Endothelial cell of umbilical vein (primary cell): ENCODE measurements around the gene TADA2A. TPM values are rescaled to one million over a fixed set of nuclear protein-coding genes. Genes with fewer than 3 reads are reported as not detected.

Experiments
- BruUV-seq: library from RNA; stranded (reverse); fragments of 400-500 nt; replicated peaks from 2 replicates; lab custom pipeline; 2021; lab: Mats Ljungman, UMichigan
- CTCF ChIA-PET: fragments of 300-600, 350-600 bp; sonication (Branson Sonifier 250); formaldehyde crosslinking; loops from one replicate; lab custom pipeline; 2021; ENCODE audit warnings: antibody characterized with exemption, inconsistent platforms; lab: Charles Lee
- POLR2A ChIA-PET: fragments of 300-600, 350-600 bp; sonication (Branson Sonifier 250); formaldehyde crosslinking; loops from one replicate; lab custom pipeline; 2021; ENCODE audit warnings: antibody characterized with exemption, inconsistent platforms; lab: Charles Lee
- DNase-seq: peaks from one replicate; pipeline ENCODE4 v3.0.0-alpha.2; 2011; ENCODE audit warnings: low read depth, low spot score
- FAIRE-seq: peaks from 2 replicates; lab custom pipeline; 2011; peaks lifted over from hg19 to GRCh38; lab: Jason Lieb, UNC
- H2AFZ ChIP-seq: 2 replicates; pipeline ENCODE4 v1.6.0; 2012; ENCODE audit warnings: low read depth, low read length, control low read depth, inconsistent platforms
- H3K27ac ChIP-seq: 2 replicates; pipeline ENCODE4 v1.5.1; 2011; ENCODE audit warnings: low read depth, mild to moderate bottlenecking, control low read depth, low read length, moderate library complexity; ENCODE audit not compliant: insufficient read depth
- H3K27me3 ChIP-seq, 2 experiments: 2 replicates each; pipeline versions ENCODE4 v1.6.0 to v1.6.1; 2011; ENCODE audit warnings: low read length in 2 of 2, mixed read lengths in 1 of 2; ENCODE audit not compliant: control insufficient read depth in 2 of 2, insufficient read depth in 2 of 2
- H3K36me3 ChIP-seq, 2 experiments: 2 replicates in 1 of 2; 3 replicates in 1 of 2; pipeline ENCODE4 v1.5.1; 2011; ENCODE audit warnings: low read length in 2 of 2, mild to moderate bottlenecking in 1 of 2, moderate library complexity in 1 of 2; ENCODE audit not compliant: control insufficient read depth in 2 of 2, insufficient read depth in 2 of 2; ENCODE audit errors: extremely low read depth in 1 of 2
- H3K4me1 ChIP-seq: 3 replicates; pipeline ENCODE4 v1.5.1; 2011; ENCODE audit warnings: mild to moderate bottlenecking, low read length; ENCODE audit not compliant: control insufficient read depth, insufficient read depth; ENCODE audit errors: extremely low read depth
- H3K4me2 ChIP-seq: 2 replicates; pipeline ENCODE4 v1.6.1; 2011; ENCODE audit warnings: low read length, control low read depth, mixed read lengths; ENCODE audit not compliant: insufficient read depth
- H3K4me3 ChIP-seq, 3 experiments: fragments of 200-600 bp in 1 of 3; sonication (generic), shearing (Covaris generic) in 1 of 3; replicated peaks in 1 of 3; 2 replicates each; pipeline ENCODE4 v1.5.1; 2011 to 2016; ENCODE audit warnings: control low read depth in 3 of 3, low read length in 3 of 3, mild to moderate bottlenecking in 2 of 3, inconsistent platforms in 1 of 3, low read depth in 1 of 3, moderate library complexity in 1 of 3; ENCODE audit not compliant: insufficient read depth in 1 of 3
- H3K79me2 ChIP-seq: 2 replicates; pipeline ENCODE4 v1.6.0; 2012; ENCODE audit warnings: low read length, inconsistent platforms; ENCODE audit not compliant: control insufficient read depth, insufficient read depth
- H3K9ac ChIP-seq: replicated peaks from 2 replicates; pipeline ENCODE3; 2011; ENCODE audit warnings: low read length, control low read depth; ENCODE audit not compliant: insufficient read depth; ENCODE audit errors: extremely low read depth
- H3K9me1 ChIP-seq: replicated peaks from 3 replicates; pipeline ENCODE4 v1.6.0; 2011; ENCODE audit warnings: mild to moderate bottlenecking, low read length; ENCODE audit not compliant: control insufficient read depth, insufficient read depth; ENCODE audit errors: extremely low read depth
- H3K9me3 ChIP-seq: replicated peaks from 2 replicates; pipeline ENCODE4 v1.5.1; 2012; ENCODE audit warnings: low read length, inconsistent platforms; ENCODE audit not compliant: control insufficient read depth, insufficient read depth
- H4K20me1 ChIP-seq: replicated peaks from 2 replicates; pipeline ENCODE3; 2011; ENCODE audit warnings: mild to moderate bottlenecking, low read length; ENCODE audit not compliant: control insufficient read depth, insufficient read depth; ENCODE audit errors: extremely low read depth
- CTCF ChIP-seq, 2 donors: IDR thresholded peaks; 1 replicate in 1 of 2; 2 replicates in 1 of 2; pipeline ENCODE4 v1.5.1; 2011; ENCODE audit warnings: low read length in 2 of 2, mild to moderate bottlenecking in 2 of 2, moderate library complexity in 2 of 2, control low read depth in 1 of 2, inconsistent platforms in 1 of 2, low read depth in 1 of 2; ENCODE audit not compliant: insufficient read depth in 1 of 2; ENCODE audit errors: extremely low read depth in 1 of 2
- EZH2 ChIP-seq: IDR thresholded peaks from 2 replicates; pipeline ENCODE4 v1.6.1; 2012; ENCODE audit warnings: borderline replicate concordance, low read depth, mild to moderate bottlenecking, moderate library complexity, low read length, inconsistent platforms; ENCODE audit not compliant: severe bottlenecking
- FOS ChIP-seq: IDR thresholded peaks from 2 replicates; pipeline ENCODE4 v1.6.1; 2011; ENCODE audit warnings: mild to moderate bottlenecking, low read length, moderate library complexity, borderline replicate concordance; ENCODE audit not compliant: insufficient read depth
- GATA2 ChIP-seq: IDR thresholded peaks from 2 replicates; pipeline ENCODE4 v1.7.0; 2011; ENCODE audit warnings: low read depth, mild to moderate bottlenecking, moderate library complexity, mixed read lengths, low read length; ENCODE audit not compliant: insufficient read length, insufficient read depth
- JUN ChIP-seq: IDR thresholded peaks from 2 replicates; pipeline ENCODE4 v1.6.1; 2011; ENCODE audit warnings: borderline replicate concordance, low read depth; ENCODE audit not compliant: insufficient read length, insufficient read depth
- MYC ChIP-seq: IDR thresholded peaks from one replicate; pipeline ENCODE4 v1.6.1; 2011; ENCODE audit warnings: mild to moderate bottlenecking, low read depth, low read length
- POLR2A ChIP-seq: IDR thresholded peaks from 2 replicates; pipeline ENCODE4 v1.6.1; 2012; ENCODE audit warnings: low read depth, mild to moderate bottlenecking, control low read depth, low read length
- dilution Hi-C: fragments of 300-500 bp; cut with MboI; formaldehyde crosslinking; loops from one replicate; pipeline ENCODE4 v1.15.0; 2019; ENCODE audit warnings: low sequenced_read_pairs; ENCODE audit not compliant: extremely low pct_ligation_motif_present
- intact Hi-C: fragments of 100-400 bp; cut with micrococcal nuclease; formaldehyde crosslinking; loops from one replicate; pipeline ENCODE4 v1.10.0; 2022
- polyA plus RNA-seq, 4 experiments: library from polyadenylated mRNA; depleted of rRNA in 3 of 4; stranded (reverse) in 3 of 4; unstranded in 1 of 4; fragments of >200 nt; gene quantifications; 2 replicates each; pipeline versions ENCODE4 v1.2.1 to v1.2.3, GENCODE V29; 2011 to 2012; ENCODE audit warnings: missing spikeins in 1 of 4
- total RNA-seq: library from RNA; stranded (reverse); gene quantifications from 2 replicates; pipeline ENCODE4 v1.2.3, GENCODE V29; 2021

TADA2A gene
- total and polyA plus RNA-seq, 2 donors (not counting 3 experiments of a cell fraction or from before 2014, with no cell fraction given): 9.9 to 22.4 TPM

GRCh38 chr17:37447641-37448040 is 41.0 kb downstream of the TADA2A start:
- TF ChIP-seq MYC: no peak
- peak; percentile 76 for TF ChIP-seq FOS
- no peak for TF ChIP-seq POLR2A
- no peak for TF ChIP-seq CTCF (IDR thresholded peaks at IDR 0.05; ENCODE audit: extremely low read depth in 1 of 2, insufficient read depth in 1 of 2, low read depth in 1 of 2, low read length in 2 of 2)
- TF ChIP-seq EZH2: no peak
- no peak for TF ChIP-seq JUN
- no peak for TF ChIP-seq GATA2
- Histone ChIP-seq H3K9me3 (no peaks in the 10 kb centered on the region), H3K4me2 (no peak overlapping the region), H3K27ac (no peak overlapping the region), H3K9me1 (no peaks in the 10 kb centered on the region), H3K4me1 (peaks cover 7% of the 10 kb centered on the region), H3K27me3 (no peaks in the 10 kb centered on the region), H3K36me3 (peaks cover 5 to 6% of the 10 kb centered on the region in 2 experiments), H3K79me2 (no peaks in the 10 kb centered on the region), H3K9ac (no peak overlapping the region), H2AFZ (no peak overlapping the region), H3K4me3 (no peak overlapping the region), H4K20me1 (no peaks in the 10 kb centered on the region)
- BruUV-seq: no TSS peak
- ChIA-PET POLR2A (no interaction called here), CTCF (interaction anchor here (1.0 to 1.9 kb wide), 4 partner anchors 9 to 74 kb away, joined by 3 to 9 read pairs (median 3); no protein-coding TSS in a partner anchor)
- FAIRE-seq: no peak
- intact Hi-C loops (no loop called here), dilution Hi-C loops (no loop called here)
- DNase-seq: peak; percentile 29
